Left ventricle myocardium inferior (tissue), 1 donor: ENCODE measurements around the gene HCFC1. TPM values are rescaled to one million over a fixed set of nuclear protein-coding genes. Genes with fewer than 3 reads are reported as not detected.

Source experiments
- DNase-seq: peaks from one replicate; pipeline ENCODE4 v3.0.0-alpha.2; 2020
- H3K27ac ChIP-seq: fragments of 200-600 bp; replicated peaks from 2 replicates; pipeline ENCODE4 v1.8.0; 2021
- H3K27me3 ChIP-seq: fragments of 200-600 bp; 2 replicates; pipeline ENCODE4 v1.8.0; 2021; ENCODE audit warnings: low read depth
- H3K36me3 ChIP-seq: fragments of 200-600 bp; 2 replicates; pipeline ENCODE4 v1.8.0; 2021
- H3K4me1 ChIP-seq: fragments of 200-600 bp; 2 replicates; pipeline ENCODE4 v1.8.0; 2021
- H3K4me3 ChIP-seq: fragments of 200-600 bp; 2 replicates; pipeline ENCODE4 v1.8.0; 2021; ENCODE audit warnings: mild to moderate bottlenecking, moderate library complexity
- H3K9me3 ChIP-seq: fragments of 200-600 bp; replicated peaks from 2 replicates; pipeline ENCODE4 v1.8.0; 2021
- intact Hi-C: fragments of 100-400 bp; cut with micrococcal nuclease; formaldehyde crosslinking; loops from one replicate; pipeline ENCODE4 v1.11.0; 2022
- total RNA-seq: library from RNA; stranded (reverse); fragmentation: NEBNext Ultra II Directional; extraction: Animal tissue kit (Norgen Biotek cat#: 25700); gene quantifications from one replicate; pipeline ENCODE4 v1.2.1, GENCODE V29; 2021
- TF ChIP-seq, protein P1 (sequence below): fragments of 200-600 bp; IDR thresholded peaks from 2 replicates; pipeline ENCODE4 v1.8.0; 2021; ENCODE audit warnings: antibody characterized with exemption, mild to moderate bottlenecking, borderline replicate concordance
- donor health status: DM: no; HTN: yes; CAD: no; lungs with severe emphysema.

Gene HCFC1
- total RNA-seq, 1 donor from 2014 or later, result 28.4 TPM

- H3K36me3 ChIP-seq, result peaks cover 44% of the 10 kb centered on the region
Observed at GRCh38 chrX:153948847-153949805, 22.5 kb downstream of the HCFC1 start.

GRCh38 chrX:153948002-153948466, 23.6 kb downstream of the HCFC1 start:
- Histone ChIP-seq H3K36me3 (peaks cover 37% of the 10 kb centered on the region), H3K27ac (peak overlapping the region; percentile 82), H3K9me3 (no peaks in the 10 kb centered on the region), H3K27me3 (no peaks in the 10 kb centered on the region), H3K4me3 (no peak overlapping the region), H3K4me1 (peaks cover 39% of the 10 kb centered on the region)
- intact Hi-C loops, result no loop called here
- no peak for DNase-seq
- TF ChIP-seq, protein P1, sequence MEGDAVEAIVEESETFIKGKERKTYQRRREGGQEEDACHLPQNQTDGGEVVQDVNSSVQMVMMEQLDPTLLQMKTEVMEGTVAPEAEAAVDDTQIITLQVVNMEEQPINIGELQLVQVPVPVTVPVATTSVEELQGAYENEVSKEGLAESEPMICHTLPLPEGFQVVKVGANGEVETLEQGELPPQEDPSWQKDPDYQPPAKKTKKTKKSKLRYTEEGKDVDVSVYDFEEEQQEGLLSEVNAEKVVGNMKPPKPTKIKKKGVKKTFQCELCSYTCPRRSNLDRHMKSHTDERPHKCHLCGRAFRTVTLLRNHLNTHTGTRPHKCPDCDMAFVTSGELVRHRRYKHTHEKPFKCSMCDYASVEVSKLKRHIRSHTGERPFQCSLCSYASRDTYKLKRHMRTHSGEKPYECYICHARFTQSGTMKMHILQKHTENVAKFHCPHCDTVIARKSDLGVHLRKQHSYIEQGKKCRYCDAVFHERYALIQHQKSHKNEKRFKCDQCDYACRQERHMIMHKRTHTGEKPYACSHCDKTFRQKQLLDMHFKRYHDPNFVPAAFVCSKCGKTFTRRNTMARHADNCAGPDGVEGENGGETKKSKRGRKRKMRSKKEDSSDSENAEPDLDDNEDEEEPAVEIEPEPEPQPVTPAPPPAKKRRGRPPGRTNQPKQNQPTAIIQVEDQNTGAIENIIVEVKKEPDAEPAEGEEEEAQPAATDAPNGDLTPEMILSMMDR, result no peak

More at GRCh38 chrX:153948847-153949805, 22.5 kb downstream of the HCFC1 start:
- H3K4me1 ChIP-seq, result peaks cover 39% of the 10 kb centered on the region
- intact Hi-C loops, result no loop called here
- DNase-seq, result no peak
- TF ChIP-seq, protein P1, result no peak
- H3K9me3 ChIP-seq, result no peaks in the 10 kb centered on the region
- H3K4me3 ChIP-seq, result no peak overlapping the region
- H3K27ac ChIP-seq, result peak overlapping the region; percentile 82
- H3K27me3 ChIP-seq, result no peaks in the 10 kb centered on the region

- H3K4me1 ChIP-seq, result peaks cover 36% of the 10 kb centered on the region
Observed at GRCh38 chrX:153947009-153947769, 24.4 kb downstream of the HCFC1 start.

DNA sequence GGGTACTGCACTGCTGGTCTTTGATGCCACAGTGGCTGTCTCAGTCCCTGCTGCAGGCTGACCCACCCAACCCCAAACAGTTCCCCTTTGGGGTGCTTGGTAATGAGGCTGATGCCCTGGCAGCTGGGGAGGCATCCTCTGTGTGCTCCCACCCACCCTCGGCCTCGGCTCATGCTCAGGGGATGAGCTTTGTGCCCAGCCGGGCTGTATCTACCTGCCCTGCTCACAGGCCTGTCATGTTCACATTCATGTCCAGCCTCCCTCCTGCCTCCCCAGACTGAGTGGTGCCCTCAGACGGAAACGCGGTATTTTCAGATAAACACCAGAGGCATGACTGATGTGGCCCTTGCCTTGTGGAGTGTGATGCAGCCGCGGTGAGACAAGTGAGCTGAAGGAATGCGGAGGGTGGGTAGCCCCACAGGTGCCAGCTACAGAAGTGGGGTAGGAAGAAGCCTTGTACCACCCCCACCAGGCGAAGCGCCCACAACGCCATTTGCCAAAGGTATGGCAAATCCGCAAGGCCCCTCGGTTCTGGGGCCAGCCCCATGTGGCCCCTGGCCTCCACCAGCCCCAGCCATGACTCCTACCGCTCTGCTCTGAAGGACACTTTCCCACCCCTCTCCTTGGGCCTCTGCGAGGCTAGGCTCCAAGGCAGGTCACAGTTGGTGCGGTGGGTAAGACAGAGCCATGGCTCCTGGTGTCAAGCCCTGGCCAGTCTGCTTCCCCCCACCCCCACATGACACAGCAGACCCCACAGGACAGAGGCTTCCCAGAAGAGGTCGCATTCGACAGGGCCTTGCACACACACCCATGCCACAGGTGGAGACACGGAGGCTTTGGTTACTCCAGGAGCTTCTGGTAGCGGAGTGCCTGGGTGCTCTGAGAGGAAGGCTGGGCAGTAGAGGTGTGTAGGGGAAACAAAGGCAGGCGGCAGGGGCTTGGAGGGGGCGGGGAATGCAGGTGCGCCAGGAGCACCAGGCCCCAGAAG, 25.4 kb downstream of the HCFC1 start:
- Histone ChIP-seq H3K36me3 (peaks cover 20% of the 10 kb centered on the region), H3K27ac (peak overlapping the region; percentile 82), H3K4me1 (peaks cover 36% of the 10 kb centered on the region), H3K4me3 (no peak overlapping the region), H3K9me3 (no peaks in the 10 kb centered on the region), H3K27me3 (no peaks in the 10 kb centered on the region)
- TF ChIP-seq, protein P1, result no peak
- no peak for DNase-seq
- intact Hi-C loops, result no loop called here

More at GRCh38 chrX:153947009-153947769, 24.4 kb downstream of the HCFC1 start:
- TF ChIP-seq, protein P1, result peak; percentile 83
- Histone ChIP-seq H3K27ac (peak overlapping the region; percentile 82), H3K4me3 (no peak overlapping the region), H3K9me3 (no peaks in the 10 kb centered on the region), H3K36me3 (peaks cover 29% of the 10 kb centered on the region), H3K27me3 (no peaks in the 10 kb centered on the region)
- intact Hi-C loops, result no loop called here
- peak; percentile 63 for DNase-seq
